Keratinocyte (primary cell): Measurements from ENCODE around the gene MS4A18.

Experiments used
- CTCF ChIP-seq, 3 experiments: IDR thresholded peaks in 1 of 3; conservative IDR thresholded peaks in 1 of 3; optimal IDR thresholded peaks in 1 of 3; 2 replicates in 2 of 3; 3 replicates in 1 of 3; pipeline versions ENCODE3 to v1.5.1; 2011; ENCODE audit warnings: low read length in 3 of 3, mild to moderate bottlenecking in 3 of 3, moderate library complexity in 2 of 3, control low read depth in 1 of 3, inconsistent platforms in 1 of 3; ENCODE audit not compliant: insufficient read depth in 2 of 3; ENCODE audit errors: extremely low read depth in 1 of 3
- EZH2 ChIP-seq: IDR thresholded peaks from one replicate; pipeline ENCODE4 v1.6.1; 2012; ENCODE audit warnings: inconsistent platforms, mild to moderate bottlenecking, low read length, moderate library complexity

- TF ChIP-seq CTCF (optimal IDR thresholded peaks at IDR 0.05 in 1 of 3, IDR thresholded peaks at IDR 0.05 in 1 of 3, conservative IDR thresholded peaks at IDR 0.05 in 1 of 3; ENCODE audit: extremely low read depth in 1 of 3, insufficient read depth in 2 of 3, low read length in 3 of 3), result no peak
- TF ChIP-seq EZH2, result no peak
Observed at GRCh38 chr11:60780774-60781173, 56.3 kb downstream of the MS4A18 start.
